SW 1271 (cell line): ENCODE data around the gene ST3GAL3.

Experiments
- DNase-seq, 2 experiments: peaks; one replicate each; lab custom pipeline; 2025; lab: John Stamatoyannopoulos, UW

The ST3GAL3 gene

DNA sequence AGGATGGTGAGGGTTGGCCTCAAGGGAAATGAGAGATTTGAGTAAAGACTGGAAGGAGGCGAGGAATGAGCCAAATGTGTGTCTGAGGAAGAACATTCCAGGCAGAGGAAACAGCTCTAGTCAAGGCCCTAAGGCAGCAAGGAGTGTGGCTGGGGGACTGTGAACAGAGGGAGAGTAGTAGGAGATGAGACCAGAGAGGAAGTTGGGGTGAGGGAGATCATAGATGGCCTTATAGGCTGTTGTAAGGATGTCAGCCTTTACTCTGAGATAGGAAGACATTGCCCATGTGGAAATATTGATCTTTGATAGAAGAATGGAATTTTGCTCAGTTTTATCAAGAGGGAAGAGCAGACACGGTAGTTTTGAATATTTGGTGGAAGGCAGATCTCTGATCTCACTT is 171.1 kb downstream of the ST3GAL3 start:
- DNase-seq, result no peak

DNA sequence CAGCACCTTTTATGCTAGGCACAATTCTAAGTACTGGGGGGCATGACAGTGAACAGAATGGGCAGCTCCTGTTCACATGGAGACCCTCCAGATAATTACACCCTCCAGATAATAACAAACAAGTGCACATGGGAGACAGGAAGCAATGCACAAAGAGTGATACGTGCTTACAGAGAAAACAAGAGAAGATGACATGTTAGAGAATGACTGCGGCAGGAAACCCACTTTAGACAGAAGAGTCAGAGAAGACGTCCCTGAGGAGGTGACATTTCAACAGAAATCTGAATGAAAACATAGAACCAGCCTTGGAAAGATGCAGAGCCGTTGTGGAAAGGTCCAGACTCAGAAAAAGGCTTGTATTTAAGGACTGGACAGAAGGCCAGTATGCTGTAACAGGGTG is 171.5 kb downstream of the ST3GAL3 start:
- DNase-seq, result no peak

GRCh38 chr1:43879414-43879813 is 172.1 kb downstream of the ST3GAL3 start:
- no peak for DNase-seq

DNA sequence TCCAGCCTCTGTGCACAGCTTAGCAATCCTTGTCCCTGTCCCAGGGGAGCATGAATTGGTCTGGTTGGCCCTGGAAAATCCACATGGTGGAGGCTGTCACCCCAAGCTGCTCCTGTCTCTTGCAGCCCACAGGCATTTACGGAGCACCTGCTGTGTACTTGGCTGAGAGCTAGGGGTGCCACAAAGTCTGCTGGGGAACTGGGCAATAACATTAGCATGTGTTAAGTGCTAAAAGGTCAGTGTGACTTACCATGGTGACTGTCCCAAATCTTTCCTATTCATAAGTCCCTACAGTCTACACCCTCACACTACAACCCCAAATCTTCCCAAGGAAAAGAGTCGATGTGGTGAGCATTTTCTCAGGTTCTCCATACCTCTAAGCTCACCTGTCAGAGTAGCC is 172.7 kb downstream of the ST3GAL3 start:
- DNase-seq, result no peak

- DNase-seq, result no peak
These were observed 173.3 kb downstream of the ST3GAL3 start for GRCh38 chr1:43880604-43881003.

GRCh38 chr1:43881415-43881814 is 174.1 kb downstream of the ST3GAL3 start:
- no peak for DNase-seq

DNA sequence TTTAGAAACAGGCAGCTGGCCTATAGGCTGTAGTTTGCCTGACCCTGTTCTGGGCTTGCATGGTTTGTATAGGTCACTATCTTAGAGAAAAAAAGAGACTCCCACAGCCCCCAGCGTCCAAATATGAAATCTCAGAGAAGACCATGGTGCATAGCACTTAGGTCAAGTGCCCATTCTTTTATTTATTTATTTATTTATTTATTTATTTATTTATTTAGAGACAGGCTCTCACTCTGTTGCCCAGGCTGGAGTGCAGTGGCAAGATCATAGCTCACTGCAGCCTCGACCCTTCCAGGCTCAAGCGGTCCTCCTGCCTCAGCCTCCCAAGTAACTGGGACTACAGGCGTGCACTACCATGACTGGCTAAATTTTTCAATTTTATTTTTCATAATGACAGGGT is 175.4 kb downstream of the ST3GAL3 start:
- no peak for DNase-seq

- DNase-seq, result no peak
These were observed 176.0 kb downstream of the ST3GAL3 start for GRCh38 chr1:43883321-43883720.

- no peak for DNase-seq
These were observed 178.0 kb downstream of the ST3GAL3 start for GRCh38 chr1:43885279-43885801.

DNA sequence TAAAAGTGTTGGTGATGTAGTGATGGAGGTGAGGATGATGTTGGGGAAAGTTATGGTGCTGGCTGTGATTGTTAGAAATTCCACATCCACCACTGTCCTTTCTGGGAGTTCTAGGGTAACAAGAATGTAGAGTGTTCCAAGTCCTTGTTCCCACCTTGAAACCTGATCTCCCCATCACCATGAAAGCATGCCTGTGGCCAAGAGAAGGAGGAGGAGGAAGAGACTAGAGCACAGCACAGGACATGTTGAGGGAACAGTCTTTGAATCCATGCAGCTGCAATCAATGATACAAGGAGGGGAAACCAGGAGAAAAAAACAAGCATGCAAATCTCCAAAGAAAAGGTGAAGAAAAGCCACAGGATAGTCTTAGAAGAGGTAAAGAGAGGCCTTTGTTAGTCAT is 180.4 kb downstream of the ST3GAL3 start:
- no peak for DNase-seq

- no peak for DNase-seq
These were observed 183.5 kb downstream of the ST3GAL3 start for GRCh38 chr1:43890815-43891214.

- DNase-seq, result no peak
These were observed 185.7 kb downstream of the ST3GAL3 start for GRCh38 chr1:43893006-43893405.

GRCh38 chr1:43898981-43899380 is 191.6 kb downstream of the ST3GAL3 start:
- no peak for DNase-seq

DNA sequence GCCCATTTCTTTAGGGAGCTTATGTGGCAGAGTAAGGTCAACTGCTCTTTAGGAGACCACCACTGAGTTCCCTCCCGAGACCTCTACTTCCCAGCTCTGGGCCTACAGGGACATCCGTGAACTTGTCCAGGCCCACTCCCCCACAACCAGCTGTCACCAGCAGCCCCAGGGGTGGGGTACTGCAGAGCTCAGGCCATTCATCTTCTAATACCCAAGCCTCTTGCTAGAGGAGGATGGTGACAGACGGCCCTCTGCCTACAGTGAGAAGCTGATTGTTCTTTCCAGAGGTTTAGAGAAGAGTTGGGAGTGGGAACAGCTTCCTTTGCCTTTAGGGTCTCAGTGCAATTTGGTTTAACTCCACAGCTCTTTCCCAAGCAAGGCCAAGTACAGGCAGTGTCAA is 193.1 kb downstream of the ST3GAL3 start:
- no peak for DNase-seq

DNA sequence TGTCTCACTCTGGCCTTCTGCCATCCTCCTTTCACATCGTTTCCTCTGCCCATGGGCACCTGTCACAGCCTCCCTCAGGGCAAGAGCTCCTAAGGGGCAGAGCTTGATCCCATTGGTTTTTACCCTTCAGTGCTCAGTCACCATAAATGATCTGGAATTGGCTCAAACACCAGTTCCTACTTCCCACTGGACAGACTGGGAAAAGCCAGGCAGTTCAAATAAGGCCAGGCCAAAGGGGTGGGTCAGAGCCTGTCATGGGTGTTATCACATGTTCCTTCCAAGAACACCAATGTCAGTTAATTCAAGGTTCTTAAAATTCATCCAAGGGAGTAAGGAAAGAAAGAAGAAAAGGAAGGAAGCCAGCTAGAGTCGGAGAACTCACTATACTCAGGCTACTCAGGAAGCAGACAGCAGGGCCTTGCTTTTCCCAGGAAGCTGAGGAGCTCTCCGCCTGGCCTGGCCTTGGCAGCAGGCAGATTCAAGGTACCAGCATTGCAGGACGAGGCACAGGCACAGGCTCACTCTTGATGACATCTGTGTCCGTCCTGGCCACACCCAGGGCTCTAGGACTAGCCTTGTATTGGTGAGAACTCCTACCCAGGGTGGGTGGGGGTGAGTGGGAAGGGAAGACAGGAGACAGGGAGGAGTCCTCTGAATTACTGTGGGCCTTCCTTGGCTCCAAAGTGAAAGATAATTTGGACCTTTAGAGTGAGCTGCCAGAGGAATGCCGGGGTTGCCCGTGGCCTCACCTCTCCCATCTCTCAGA is 194.0 kb downstream of the ST3GAL3 start:
- DNase-seq, result no peak

- no peak for DNase-seq
These were observed 194.9 kb downstream of the ST3GAL3 start for GRCh38 chr1:43902058-43902831.

DNA sequence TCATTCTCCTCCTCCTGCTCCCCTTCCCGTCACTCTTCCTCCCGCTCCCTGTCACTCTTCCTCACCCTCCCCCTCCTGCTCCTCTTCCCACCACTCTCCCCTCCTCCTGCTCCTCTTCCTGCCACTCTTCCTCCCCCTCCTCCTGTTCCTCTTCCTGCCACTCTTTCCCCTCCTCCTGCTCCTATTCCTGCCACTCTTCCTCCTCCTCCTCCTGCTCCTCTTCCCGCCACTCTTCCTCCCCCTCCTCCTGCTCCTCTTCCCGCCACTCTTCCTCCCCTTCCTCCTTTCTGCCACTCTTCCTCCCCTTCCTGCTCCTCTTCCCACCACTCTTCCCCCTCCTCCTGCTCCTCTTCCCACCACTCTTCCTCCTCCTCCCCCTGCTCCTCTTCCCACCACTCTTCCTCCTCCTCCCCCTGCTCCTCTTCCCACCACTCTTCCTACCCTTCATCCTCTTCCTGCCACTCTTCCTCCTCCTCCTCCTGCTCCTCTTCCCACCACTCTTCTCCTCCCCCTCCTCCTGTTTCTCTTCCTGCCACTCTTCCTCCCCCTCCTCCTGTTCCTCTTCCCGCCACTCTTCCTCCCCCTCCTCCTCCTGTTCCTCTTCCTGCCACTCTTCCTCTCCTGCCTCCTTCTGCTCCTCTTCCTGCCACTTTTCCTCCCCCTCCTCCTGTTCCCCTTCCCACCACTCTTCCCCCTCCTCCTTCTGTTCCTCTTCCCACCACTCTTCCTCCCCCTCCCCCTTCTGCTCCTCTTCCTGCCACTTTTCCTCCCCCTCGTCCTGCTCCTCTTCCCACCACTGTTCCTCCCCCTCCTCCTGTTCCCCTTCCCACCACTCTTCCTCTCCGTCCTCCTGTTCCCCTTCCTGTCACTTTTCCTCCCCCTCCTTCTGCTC is 197.6 kb downstream of the ST3GAL3 start:
- no peak for DNase-seq

DNA sequence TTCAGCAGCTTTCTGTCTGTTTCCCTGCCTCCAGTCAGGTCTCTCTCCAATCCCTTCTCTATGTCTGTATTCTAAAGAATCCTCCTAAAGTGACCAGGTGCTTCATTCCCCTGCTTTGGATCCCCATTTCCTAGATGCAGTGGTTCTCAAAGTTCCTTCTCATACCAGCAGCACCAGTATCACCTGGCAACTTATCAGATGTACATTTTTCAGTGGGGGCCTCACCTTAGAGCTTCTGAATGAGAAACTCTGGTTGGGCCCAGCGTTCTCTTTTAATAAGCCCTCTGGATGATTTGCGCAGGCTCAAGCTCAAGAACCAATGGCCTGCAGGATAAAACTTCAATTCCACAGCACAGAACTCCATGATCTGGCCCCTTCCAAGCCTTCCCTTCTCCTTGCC is 200.9 kb downstream of the ST3GAL3 start:
- DNase-seq, result no peak

DNA sequence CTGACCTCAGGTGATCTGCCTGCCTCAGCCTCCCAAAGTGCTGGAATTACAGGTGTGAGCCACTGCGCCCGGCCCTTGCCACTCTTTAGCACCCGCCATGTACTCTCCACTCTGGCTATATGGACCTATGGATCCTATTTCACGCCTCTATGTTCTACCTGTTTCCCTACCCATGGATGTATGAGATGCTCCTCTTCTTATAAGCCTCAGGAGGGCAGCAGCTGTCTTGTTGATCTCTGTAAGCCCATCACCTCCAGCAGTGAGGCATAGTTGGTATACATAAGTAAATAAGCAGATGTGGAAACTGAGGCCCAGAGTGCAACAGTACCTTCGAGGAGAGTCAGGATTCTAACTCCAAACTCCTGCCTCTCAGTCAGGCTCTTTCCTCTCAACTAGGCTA is 201.5 kb downstream of the ST3GAL3 start:
- DNase-seq, result no peak

DNA sequence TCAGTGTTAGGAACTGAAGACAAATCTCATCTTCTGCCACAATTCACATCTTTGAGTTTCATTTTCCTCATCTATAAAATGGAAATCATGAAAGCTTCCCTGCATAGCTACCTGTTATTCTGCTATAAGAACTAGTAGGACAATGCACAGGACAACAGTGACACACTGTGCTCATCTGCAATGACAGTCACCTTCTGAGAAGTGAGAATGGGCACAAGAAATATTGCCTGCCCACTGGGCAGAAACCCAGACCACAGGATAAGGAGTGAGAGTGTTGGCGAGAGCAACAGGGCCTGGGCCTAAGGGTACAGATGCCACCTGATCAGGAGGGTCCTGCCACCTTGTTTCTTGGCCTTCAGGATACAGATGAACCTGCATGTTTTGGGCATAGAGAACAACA is 203.0 kb downstream of the ST3GAL3 start:
- no peak for DNase-seq

DNA sequence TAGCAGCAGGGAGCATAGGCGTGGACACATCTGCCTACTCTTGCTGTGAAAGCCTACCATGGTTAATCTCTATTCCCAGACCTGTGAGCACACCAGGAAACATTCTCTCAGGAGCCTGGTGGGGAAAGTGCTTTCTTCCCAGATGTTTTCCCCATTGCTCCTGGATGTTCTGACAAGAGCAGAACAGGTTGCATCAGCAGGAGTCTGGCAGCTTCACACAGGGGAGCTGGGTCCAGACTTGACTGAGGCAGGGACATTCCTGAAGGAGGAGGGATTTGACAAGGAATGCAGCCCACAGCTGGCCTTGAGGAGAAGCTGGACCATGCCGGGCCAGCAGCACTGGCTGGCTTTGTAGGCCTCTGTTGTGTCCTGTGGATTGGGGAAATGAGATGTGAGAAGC is 205.3 kb downstream of the ST3GAL3 start:
- no peak for DNase-seq

DNA sequence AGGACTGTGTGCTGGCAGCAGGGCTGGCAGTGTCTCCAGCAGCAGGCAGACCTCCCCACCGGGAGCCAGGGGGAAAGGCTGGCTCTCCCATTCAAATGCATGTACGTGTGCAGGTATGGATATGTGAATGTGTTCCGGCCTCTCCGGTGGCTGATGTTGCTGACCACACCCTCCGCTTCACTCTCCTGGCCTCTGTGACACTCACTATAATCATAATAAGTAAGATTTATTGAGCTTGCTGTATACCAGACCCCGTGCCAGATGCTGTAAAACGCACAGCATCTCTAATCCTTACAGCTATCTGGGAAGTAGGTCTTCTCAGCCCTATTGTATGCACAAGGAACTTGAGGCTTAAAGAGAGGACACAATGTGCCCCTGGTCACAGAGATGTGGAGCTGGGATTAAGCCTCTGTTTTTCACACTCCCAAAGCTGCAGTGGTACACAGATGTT is 205.7 kb downstream of the ST3GAL3 start:
- no peak for DNase-seq
